ENCODE results near the gene MRPS31.

DNA sequence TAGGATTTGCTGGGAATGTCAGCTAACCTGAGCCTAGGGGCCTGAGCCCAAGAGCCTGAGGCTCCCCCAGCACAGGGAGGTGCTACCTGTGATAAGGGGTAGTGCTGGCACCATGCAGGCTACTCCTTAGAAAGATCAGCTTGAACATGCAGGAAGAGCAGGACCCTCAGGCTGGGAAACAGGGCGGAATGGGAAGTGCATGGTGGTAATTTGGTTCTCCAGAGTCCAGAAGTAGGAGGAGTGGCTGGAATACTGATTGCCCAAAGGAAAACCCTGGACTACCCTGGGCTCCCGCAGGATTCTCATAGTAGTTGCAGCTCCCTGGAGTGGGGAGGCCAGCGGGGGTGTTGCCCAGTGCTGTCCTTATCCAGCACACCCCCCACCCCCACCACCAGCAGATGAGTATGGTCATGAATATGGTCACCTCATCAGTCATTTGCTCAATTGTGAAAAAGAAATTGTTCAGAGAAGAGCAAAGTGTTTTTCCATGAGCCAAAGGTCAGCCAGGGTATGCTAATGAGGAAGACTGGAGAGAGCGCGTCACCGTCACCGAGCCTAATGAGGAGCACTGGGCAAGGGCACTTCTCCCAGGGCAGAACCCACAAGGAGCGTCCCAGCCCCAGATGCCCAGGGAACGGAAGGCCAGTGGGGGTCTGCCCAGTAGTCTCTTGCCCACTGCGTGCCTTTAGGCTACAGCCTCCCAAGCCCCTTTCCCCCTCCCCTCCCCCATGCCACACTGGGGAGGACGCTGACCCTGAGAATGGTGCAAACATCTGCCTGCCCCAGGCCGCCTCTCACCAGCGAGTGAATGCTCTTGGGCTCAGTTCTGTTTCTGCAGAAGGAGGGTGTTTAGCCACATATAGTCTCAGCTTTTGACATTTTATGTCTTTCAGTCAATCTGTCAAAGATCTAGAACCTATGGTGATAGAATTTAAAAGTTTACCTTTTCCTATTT lies 23.7 kb upstream of the MRPS31 start:
- TF ChIP-seq, protein P1, sequence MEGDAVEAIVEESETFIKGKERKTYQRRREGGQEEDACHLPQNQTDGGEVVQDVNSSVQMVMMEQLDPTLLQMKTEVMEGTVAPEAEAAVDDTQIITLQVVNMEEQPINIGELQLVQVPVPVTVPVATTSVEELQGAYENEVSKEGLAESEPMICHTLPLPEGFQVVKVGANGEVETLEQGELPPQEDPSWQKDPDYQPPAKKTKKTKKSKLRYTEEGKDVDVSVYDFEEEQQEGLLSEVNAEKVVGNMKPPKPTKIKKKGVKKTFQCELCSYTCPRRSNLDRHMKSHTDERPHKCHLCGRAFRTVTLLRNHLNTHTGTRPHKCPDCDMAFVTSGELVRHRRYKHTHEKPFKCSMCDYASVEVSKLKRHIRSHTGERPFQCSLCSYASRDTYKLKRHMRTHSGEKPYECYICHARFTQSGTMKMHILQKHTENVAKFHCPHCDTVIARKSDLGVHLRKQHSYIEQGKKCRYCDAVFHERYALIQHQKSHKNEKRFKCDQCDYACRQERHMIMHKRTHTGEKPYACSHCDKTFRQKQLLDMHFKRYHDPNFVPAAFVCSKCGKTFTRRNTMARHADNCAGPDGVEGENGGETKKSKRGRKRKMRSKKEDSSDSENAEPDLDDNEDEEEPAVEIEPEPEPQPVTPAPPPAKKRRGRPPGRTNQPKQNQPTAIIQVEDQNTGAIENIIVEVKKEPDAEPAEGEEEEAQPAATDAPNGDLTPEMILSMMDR (IDR thresholded peaks at IDR 0.05; ENCODE audit: insufficient read depth, low read depth, low read length), result no peak
- no peak for TF ChIP-seq EZH2 (IDR thresholded peaks at IDR 0.05; ENCODE audit: insufficient read depth, low read length)

All from astrocyte (in vitro differentiated cells and primary cell).